Measurements from ENCODE around the gene ADGRA1.

GRCh38 chr10:133123746-133124356, 36.1 kb downstream of the ADGRA1 start:
- TF ChIP-seq POLR2A (IDR thresholded peaks at IDR 0.05; ENCODE audit: low read length), result no peak
- TF ChIP-seq GATA1 (IDR thresholded peaks at IDR 0.05; ENCODE audit: low read depth, low read length), result no peak
